GM19023 (cell line): Measurements from ENCODE around the gene IRX1.

Source experiments
- ATAC-seq: cut with Tn5 transposase; IDR thresholded peaks from one replicate; pipeline ENCODE4 v1.9.1; 2021; ENCODE audit warnings: mild to moderate bottlenecking, moderate library complexity; ENCODE audit not compliant: unreplicated experiment

Gene IRX1

DNA sequence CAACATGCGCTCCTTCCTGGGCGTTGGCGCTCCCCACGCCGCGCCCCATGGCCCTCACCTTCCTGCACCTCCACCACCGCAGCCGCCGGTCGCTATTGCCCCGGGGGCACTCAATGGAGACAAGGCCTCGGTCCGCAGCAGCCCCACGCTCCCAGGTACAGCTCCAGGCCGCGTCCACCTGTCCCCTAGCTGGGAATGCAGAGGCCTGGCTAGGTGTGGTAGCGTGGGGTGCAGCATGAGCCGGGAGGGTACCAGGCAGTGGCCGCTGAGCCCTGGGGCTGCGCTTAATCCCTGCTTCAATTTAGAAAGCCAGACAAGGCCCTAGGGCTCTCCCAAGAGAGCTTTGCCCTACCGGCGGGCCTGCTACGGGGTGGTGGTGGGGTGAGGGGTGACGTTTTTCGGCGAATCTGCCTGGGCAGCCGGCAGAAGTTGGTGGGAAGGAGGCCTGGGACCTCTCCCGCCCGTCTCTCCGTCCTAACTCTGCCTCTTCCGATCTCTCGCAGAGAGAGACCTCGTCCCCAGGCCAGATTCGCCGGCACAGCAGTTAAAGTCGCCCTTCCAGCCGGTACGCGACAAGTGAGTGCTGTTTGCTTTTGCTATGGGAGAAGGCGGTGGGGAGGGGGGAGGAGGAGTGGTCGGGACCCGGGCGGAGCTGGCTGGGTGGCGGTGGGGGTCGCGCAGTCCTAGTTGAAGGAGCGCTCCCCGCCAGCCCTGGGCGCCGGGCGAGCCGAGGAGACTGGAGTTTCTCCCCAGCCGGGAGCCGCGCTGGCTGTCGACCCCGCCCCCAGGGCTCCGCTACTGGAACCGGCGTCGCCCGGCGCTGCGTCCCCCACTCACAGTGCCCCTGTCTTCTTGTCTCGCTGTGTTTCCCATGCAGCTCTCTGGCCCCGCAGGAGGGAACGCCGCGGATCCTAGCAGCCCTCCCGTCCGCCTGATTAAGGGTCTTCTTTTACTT is 4.8 kb downstream of the IRX1 start:
- ATAC-seq: no peak

- no peak for ATAC-seq
Observed at GRCh38 chr5:3601061-3601710, 5.6 kb downstream of the IRX1 start.

GRCh38 chr5:3601911-3602782 is 6.5 kb downstream of the IRX1 start:
- no peak for ATAC-seq

DNA sequence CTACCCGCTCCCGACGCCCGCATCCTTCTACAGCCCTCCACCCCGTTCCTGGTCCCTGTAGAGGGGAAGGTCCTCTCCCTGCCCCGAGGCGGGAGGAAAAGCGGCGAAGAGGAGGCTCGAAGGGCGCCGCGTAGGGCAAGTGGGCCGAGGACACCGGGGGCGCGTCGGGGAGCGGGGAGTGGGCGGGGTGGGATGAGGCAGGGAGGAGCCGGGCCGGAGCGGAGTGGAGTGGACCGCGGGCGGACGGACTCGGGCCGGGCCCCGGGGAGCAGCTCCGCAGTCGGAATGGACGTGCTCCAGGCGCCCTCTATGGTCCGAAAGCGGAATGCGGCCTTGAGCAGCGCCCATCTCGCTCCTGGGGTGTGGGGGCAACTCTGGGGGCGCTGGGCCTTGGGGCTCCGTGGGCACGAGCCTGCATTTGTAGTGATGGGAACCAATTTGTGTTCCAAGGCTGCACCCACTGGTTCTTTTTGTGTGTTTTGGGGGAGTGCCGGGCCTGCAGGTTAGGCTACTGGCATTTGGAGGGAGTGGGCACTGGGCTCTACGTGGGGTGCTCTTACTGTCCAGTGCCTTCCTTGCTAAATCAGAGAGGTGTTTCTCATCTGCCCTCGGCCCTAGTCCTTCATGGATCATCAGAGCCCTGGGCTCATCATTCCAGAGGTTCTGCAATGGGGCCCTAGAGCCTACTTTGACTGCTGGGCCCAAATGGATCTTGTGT is 7.3 kb downstream of the IRX1 start:
- ATAC-seq: no peak

DNA sequence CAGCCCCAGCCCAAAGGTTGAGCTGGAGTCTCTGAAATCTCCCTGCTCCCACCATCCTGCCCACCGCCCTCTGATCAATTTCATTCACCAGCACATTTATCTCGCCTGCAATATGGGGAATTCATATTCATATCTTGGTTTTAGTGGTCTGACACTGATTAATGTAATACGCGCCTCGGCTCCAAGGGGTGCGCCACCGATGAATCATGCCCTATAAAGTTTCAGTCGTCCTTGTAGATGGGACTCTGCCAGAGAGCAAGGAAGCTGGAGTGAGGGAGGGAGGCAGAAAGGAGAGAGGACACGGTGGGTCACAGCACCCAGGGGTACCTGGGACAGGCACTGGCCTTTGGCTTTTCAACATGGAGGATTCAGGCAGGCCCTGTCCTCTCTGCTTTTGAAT is 8.9 kb downstream of the IRX1 start:
- ATAC-seq: no peak

GRCh38 chr5:3605298-3606010 is 9.8 kb downstream of the IRX1 start:
- no peak for ATAC-seq

GRCh38 chr5:3606121-3606831 is 10.6 kb downstream of the IRX1 start:
- ATAC-seq: no peak

DNA sequence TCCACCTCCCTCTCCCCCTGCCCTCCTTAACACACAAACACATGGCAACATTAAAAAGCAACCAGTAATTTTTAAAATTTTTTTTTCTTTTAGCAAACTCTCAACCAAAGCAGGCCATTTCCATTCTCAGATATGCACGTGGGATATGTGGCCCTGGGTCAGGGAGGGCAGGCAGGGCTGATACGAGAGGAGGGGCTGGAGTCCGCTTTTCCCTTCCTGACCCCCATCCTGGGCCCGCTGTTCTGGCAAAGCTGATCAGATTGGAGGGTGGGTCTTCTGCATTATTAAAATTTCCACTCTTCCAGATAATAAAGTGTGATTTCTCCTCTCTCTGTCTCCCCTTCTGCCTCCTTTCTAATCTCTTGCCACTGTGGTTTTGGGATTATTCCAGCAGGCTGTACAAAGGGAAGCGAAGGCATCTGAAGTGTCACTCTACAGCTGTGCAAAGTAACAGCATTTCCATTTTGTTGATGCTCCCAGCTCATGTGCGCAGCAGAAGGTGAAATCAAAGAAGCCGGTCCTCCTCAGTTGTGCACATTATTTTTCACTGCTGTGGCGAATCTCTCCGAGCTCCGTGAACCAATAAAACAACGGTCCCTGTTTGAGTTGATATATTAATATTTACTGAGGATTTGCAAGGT is 12.0 kb downstream of the IRX1 start:
- ATAC-seq: no peak

GRCh38 chr5:3609120-3609681 is 13.6 kb downstream of the IRX1 start:
- ATAC-seq: no peak

DNA sequence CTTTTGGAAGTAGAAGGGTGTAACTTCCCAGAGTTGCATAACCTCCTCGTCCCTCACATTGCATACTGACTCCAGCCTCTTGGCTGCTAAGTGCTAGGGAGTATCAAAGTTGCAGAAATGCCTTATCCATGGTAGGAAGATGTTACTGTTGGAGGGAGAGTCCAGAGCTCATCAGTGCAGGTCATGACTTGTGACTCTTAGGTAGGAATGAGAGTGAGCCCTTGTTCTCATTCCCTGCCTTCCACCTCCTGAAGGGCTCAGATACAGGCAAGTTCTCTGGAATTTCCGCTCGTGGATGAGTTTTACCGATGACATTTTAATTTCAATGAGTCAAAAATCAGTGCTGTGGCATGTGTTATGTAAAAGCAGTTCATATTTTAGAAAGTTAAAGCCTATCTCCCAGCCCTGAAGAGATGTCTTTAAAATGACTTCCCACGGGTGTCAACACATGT is 17.0 kb downstream of the IRX1 start:
- no peak for ATAC-seq

DNA sequence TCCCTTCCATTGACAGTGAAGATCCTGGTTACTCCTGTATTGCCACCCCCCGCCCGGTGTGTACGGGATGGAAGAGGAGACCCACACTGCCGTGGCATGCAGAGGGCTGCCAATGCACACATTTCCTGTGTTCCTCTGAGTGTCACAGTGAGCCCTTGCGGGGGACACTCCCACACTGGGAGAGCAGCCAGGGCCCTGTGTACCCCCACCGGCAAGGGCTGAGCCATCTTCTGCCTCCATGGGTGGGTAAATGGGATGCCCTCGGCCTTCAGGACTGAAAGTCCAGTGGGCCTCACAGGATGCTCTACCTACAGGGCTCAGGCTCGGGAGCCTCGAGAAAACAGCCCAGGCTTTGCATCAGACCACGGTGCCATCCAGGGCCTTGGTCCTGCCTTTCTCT is 18.1 kb downstream of the IRX1 start:
- ATAC-seq: no peak

- ATAC-seq: no peak
Observed at GRCh38 chr5:3615217-3615616, 19.6 kb downstream of the IRX1 start.

DNA sequence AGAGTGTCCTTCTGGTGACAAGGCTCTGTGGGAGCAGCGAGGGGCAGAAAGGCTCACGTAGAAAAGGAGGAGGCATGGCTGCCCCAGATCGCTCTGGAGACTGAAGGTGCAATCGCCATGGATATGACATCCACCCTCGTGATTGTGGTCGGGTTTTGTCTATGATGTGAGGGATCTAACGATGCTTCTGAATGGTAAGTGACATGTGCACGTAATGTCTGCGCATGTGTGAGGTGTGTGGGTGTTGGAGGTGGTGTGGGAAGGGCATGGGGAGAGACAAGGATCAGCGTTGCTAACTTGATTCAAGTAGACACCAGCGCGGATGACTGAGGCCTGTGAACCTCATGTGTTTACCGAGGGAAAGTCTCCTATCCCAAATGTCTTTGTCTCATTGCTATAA is 20.2 kb downstream of the IRX1 start:
- ATAC-seq: no peak

DNA sequence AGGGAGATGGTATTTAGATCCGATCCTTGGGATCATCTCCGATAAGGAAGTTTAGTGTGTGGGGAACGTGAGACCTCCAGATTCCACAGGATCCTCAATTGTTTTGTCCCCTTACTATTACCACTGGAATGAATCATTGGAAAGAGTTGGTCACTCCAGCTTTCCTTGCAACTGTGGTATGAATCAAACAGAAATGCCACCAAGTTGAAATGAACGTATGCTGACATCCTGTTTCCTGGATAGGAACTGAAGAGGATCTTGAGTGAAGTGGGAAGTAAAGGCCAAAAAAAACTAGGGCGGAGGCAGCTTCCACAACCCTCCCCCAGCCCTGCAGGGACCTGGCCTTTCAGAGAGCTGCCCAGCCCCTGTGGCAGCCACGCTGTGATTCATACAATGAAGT is 23.9 kb downstream of the IRX1 start:
- ATAC-seq: no peak

- ATAC-seq: no peak
Observed at GRCh38 chr5:3622961-3623360, 27.3 kb downstream of the IRX1 start.

- ATAC-seq: no peak
Observed at GRCh38 chr5:3625626-3626025, 30.0 kb downstream of the IRX1 start.

GRCh38 chr5:3634061-3634460 is 38.4 kb downstream of the IRX1 start:
- no peak for ATAC-seq

- ATAC-seq: no peak
Observed at GRCh38 chr5:3639175-3639574, 43.5 kb downstream of the IRX1 start.

GRCh38 chr5:3642231-3642630 is 46.6 kb downstream of the IRX1 start:
- no peak for ATAC-seq
